GM12878 (cell line): ENCODE results near the gene NRG2. TPM values are rescaled to one million over a fixed set of nuclear protein-coding genes. Genes with fewer than 3 reads are reported as not detected.
A peak's percentile ranks its signal among the peaks of the same experiment; 100 is the strongest.

Source experiments
- ATF7 ChIP-seq: fragments of 450-650 bp; IDR thresholded peaks from 2 replicates; pipeline ENCODE4 v1.6.1; 2016; ENCODE audit warnings: low read depth, mild to moderate bottlenecking
- BCL11A ChIP-seq: IDR thresholded peaks from 2 replicates; pipeline ENCODE4 v1.6.1; 2011; ENCODE audit warnings: low read depth, low read length
- CBFB ChIP-seq: IDR thresholded peaks from 2 replicates; pipeline ENCODE4 v1.6.1; 2016; ENCODE audit warnings: antibody characterized with exemption, low read depth
- CBX3 ChIP-seq: fragments of 200-600 bp; sonication (generic); IDR thresholded peaks from 2 replicates; pipeline ENCODE4 v1.6.1; 2016; ENCODE audit warnings: low read depth, borderline replicate concordance
- CREB1 ChIP-seq: IDR thresholded peaks from 2 replicates; pipeline ENCODE4 v1.6.1; 2012; ENCODE audit warnings: low read depth, mild to moderate bottlenecking, inconsistent platforms
- CREM ChIP-seq: IDR thresholded peaks from 2 replicates; pipeline ENCODE4 v1.6.1; 2014; ENCODE audit warnings: antibody characterized with exemption, low read depth
- CUX1 ChIP-seq: IDR thresholded peaks from 2 replicates; pipeline ENCODE4 v1.6.1; 2012; ENCODE audit warnings: improper control_type of control experiment, low read depth, low read length; ENCODE audit not compliant: insufficient replicate concordance
- ETV6 ChIP-seq, 2 experiments: fragments of 450-650 bp in 1 of 2; IDR thresholded peaks in 1 of 2; conservative IDR thresholded peaks in 1 of 2; 2 replicates each; pipeline ENCODE4 v1.6.1; 2014; ENCODE audit warnings: antibody characterized with exemption in 1 of 2, borderline replicate concordance in 1 of 2, low read depth in 1 of 2, mild to moderate bottlenecking in 1 of 2, moderate library complexity in 1 of 2
- IKZF2 ChIP-seq, 2 experiments: fragments of 450-650 bp; IDR thresholded peaks; 2 replicates each; pipeline ENCODE4 v1.6.1; 2017; ENCODE audit warnings: mild to moderate bottlenecking in 2 of 2, moderate library complexity in 2 of 2
- JUNB ChIP-seq: IDR thresholded peaks from 2 replicates; pipeline ENCODE4 v1.6.1; 2016; ENCODE audit warnings: antibody characterized with exemption, mild to moderate bottlenecking
- JUND ChIP-seq: IDR thresholded peaks from 2 replicates; pipeline ENCODE4 v1.6.1; 2012; ENCODE audit warnings: low read depth, mild to moderate bottlenecking, low read length, improper control_type of control experiment, moderate library complexity
- MEF2A ChIP-seq: IDR thresholded peaks from 2 replicates; pipeline ENCODE4 v1.6.1; 2011; ENCODE audit warnings: low read depth, mild to moderate bottlenecking, low read length, moderate library complexity; ENCODE audit not compliant: insufficient read depth
- MEF2B ChIP-seq: fragments of 450-650 bp; IDR thresholded peaks from 2 replicates; pipeline ENCODE4 v1.6.1; 2018; ENCODE audit warnings: mild to moderate bottlenecking, moderate library complexity; ENCODE audit not compliant: partially characterized antibody, poor library complexity, severe bottlenecking
- MTA3 ChIP-seq: IDR thresholded peaks from 2 replicates; pipeline ENCODE4 v1.6.1; 2012; ENCODE audit warnings: low read length, inconsistent platforms, borderline replicate concordance
- MYC ChIP-seq: IDR thresholded peaks from 2 replicates; pipeline ENCODE4 v1.6.1; 2011; ENCODE audit warnings: mild to moderate bottlenecking, low read length, moderate library complexity, inconsistent platforms; ENCODE audit not compliant: insufficient read depth, insufficient replicate concordance, insufficient read length, severe bottlenecking
- NBN ChIP-seq: fragments of 450-650 bp; IDR thresholded peaks from 2 replicates; pipeline ENCODE4 v1.6.1; 2016
- NFIC ChIP-seq: IDR thresholded peaks from 2 replicates; pipeline ENCODE4 v1.6.1; 2012; ENCODE audit warnings: low read depth, mild to moderate bottlenecking, inconsistent platforms, low read length, moderate library complexity
- NR2F1 ChIP-seq: fragments of 450-650 bp; conservative IDR thresholded peaks from 2 replicates; pipeline ENCODE4 v1.6.1; 2017; ENCODE audit warnings: mild to moderate bottlenecking
- PML ChIP-seq: IDR thresholded peaks from 2 replicates; pipeline ENCODE4 v1.6.1; 2012; ENCODE audit warnings: low read length, inconsistent platforms
- PRDM15 ChIP-seq: fragments of 450-650 bp; formaldehyde crosslinking; IDR thresholded peaks from 2 replicates; pipeline ENCODE4 v1.4.0; 2020; ENCODE audit warnings: mild to moderate bottlenecking, moderate library complexity
- TAF1 ChIP-seq: IDR thresholded peaks from 2 replicates; pipeline ENCODE4 v1.6.1; 2011; ENCODE audit warnings: mild to moderate bottlenecking, low read depth, low read length, borderline replicate concordance
- TCF7 ChIP-seq: IDR thresholded peaks from 2 replicates; pipeline ENCODE4 v1.6.1; 2014; ENCODE audit warnings: antibody characterized with exemption, borderline replicate concordance
- polyA plus RNA-seq, 11 experiments: library from polyadenylated mRNA; depleted of rRNA in 4 of 11; unstranded in 6 of 11; stranded (reverse) in 5 of 11; fragments of >200 nt; fragmentation: Nextera tagmentation in 4 of 11; fragmentation: Illumina TruSeq in 1 of 11; extraction: Ambion mirVana in 4 of 11; extraction: Trizol in 1 of 11; gene quantifications; 1 replicate in 1 of 11; 2 replicates in 10 of 11; pipeline versions ENCODE4 v1.2.1 to v1.2.3, GENCODE V29; 2011 to 2016; ENCODE audit warnings: inconsistent platforms in 2 of 11, missing spikeins in 2 of 11, low read depth in 1 of 11
- total RNA-seq, 4 experiments: library from RNA; depleted of rRNA in 3 of 4; stranded (reverse); fragments of >200 nt in 3 of 4; fragmentation: Illumina TruSeq in 1 of 4; extraction: Trizol in 1 of 4; gene quantifications; 2 replicates each; pipeline versions ENCODE4 v1.2.1 to v1.2.3, GENCODE V29; 2013 to 2021
- TF ChIP-seq, protein P1 (sequence below): IDR thresholded peaks from 2 replicates; pipeline ENCODE4 v1.6.1; 2012; ENCODE audit warnings: low read depth, low read length, improper control_type of control experiment

Gene NRG2
- total and polyA plus RNA-seq, 10 of the 15 experiments (the other 5 are each of a cell fraction or from before 2014, with no cell fraction given): 0.10 to 21.7 (median 9.6) TPM

DNA sequence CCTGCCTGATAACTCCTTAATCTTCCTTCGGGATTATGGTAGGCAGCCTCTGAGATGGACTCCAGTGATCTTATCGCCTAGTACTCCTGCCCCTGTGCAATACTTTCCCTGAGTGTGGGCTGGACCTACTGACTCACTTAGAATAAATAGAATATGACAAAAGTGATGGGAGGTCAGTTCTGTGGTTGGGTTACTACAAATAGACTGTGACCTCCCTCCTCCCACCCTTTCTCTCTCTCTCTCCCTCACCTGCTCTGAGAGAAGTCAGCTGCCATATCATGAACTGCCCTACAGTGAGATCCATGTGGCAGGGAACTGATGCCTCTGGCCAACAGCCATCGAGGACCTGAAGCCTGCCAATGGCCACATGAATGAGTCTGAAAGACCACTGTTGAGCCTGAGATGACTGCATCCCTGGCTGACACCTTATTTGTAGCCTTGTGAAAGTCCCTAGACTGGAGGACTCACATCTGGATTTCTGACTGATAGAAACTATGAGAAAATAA lies 31.7 kb downstream of the NRG2 start (continued):
- TF ChIP-seq PRDM15 (CRISPR knock-in tag): no peak
- TF ChIP-seq MYC: no peak
- peak; percentile 95 for TF ChIP-seq CBFB
- peak; percentile 100 for TF ChIP-seq MEF2A
- peak; percentile 22; the same call in 1 of the 2 replicates for TF ChIP-seq TAF1
- TF ChIP-seq CREM: peak; percentile 95
- TF ChIP-seq, protein P1, sequence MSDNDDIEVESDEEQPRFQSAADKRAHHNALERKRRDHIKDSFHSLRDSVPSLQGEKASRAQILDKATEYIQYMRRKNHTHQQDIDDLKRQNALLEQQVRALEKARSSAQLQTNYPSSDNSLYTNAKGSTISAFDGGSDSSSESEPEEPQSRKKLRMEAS: peak; percentile 69; the same call in 1 of the 2 replicates
- TF ChIP-seq MTA3: peak; percentile 51; the same call in 1 of the 2 replicates
- peak; percentile 98 for TF ChIP-seq NFIC
- 0 out of 2 replicates have a peak, but pooled peaks have one; percentile 56 for TF ChIP-seq JUND
- TF ChIP-seq JUNB: peak; percentile 94
- peak; percentile 95 for TF ChIP-seq NR2F1
- TF ChIP-seq BCL11A: peak; percentile 93
- no peak for TF ChIP-seq CBX3
- TF ChIP-seq TCF7: peak; percentile 93
- TF ChIP-seq PML: peak; percentile 87; the same call in 1 of the 2 replicates
- TF ChIP-seq NBN: peak; percentile 68; the same call in 1 of the 2 replicates
- TF ChIP-seq ETV6 (conservative IDR thresholded peaks at IDR 0.05 in 1 of 2, IDR thresholded peaks at IDR 0.05 in 1 of 2; ENCODE audit: borderline replicate concordance in 1 of 2, low read depth in 1 of 2): peak in 1 of 2 experiments; percentile 85; a peak in 2 of 4 replicates
- TF ChIP-seq IKZF2 (IDR thresholded peaks at IDR 0.05): peak; percentile 79 to 84
- peak; percentile 69 for TF ChIP-seq CUX1
- TF ChIP-seq ATF7: peak; percentile 95
- TF ChIP-seq CREB1: peak; percentile 75; the same call in 1 of the 2 replicates
- TF ChIP-seq MEF2B: peak; percentile 95
